GM18858 (cell line): Measurements from ENCODE around the gene GDF9.

ENCODE experiments used
- ATAC-seq: cut with Tn5 transposase; IDR thresholded peaks from one replicate; pipeline ENCODE4 v1.9.1; 2021; ENCODE audit not compliant: unreplicated experiment

The GDF9 gene

GRCh38 chr5:132839426-132840301 is 26.6 kb downstream of the GDF9 start:
- no peak for ATAC-seq

- no peak for ATAC-seq
Measured at GRCh38 chr5:132838516-132839282, 27.6 kb downstream of the GDF9 start.

- no peak for ATAC-seq
Measured at GRCh38 chr5:132837868-132838267, 28.4 kb downstream of the GDF9 start.

- ATAC-seq, result no peak
Measured at GRCh38 chr5:132836852-132837251, 29.4 kb downstream of the GDF9 start.

GRCh38 chr5:132834057-132834456 is 32.2 kb downstream of the GDF9 start:
- no peak for ATAC-seq

- ATAC-seq, result no peak
Measured at GRCh38 chr5:132832612-132833011, 33.7 kb downstream of the GDF9 start.

- no peak for ATAC-seq
Measured at GRCh38 chr5:132831095-132831860, 35.0 kb downstream of the GDF9 start.

GRCh38 chr5:132830436-132831094 is 35.7 kb downstream of the GDF9 start, which contains the start of gene SHROOM1:
SHROOM1 (minus strand) TSS chr5:132830647; CDS start chr5:132826140, 4,507 bp downstream.
- peak; percentile 43 for ATAC-seq

GRCh38 chr5:132829742-132830435 is 36.4 kb downstream of the GDF9 start:
- ATAC-seq, result peak; percentile 65

- no peak for ATAC-seq
Measured at GRCh38 chr5:132828846-132829494, 37.3 kb downstream of the GDF9 start.

GRCh38 chr5:132827943-132828673 is 38.2 kb downstream of the GDF9 start:
- no peak for ATAC-seq

- ATAC-seq, result no peak
Measured at GRCh38 chr5:132826424-132827082, 39.7 kb downstream of the GDF9 start.

- no peak for ATAC-seq
Measured at GRCh38 chr5:132825834-132826391, 40.4 kb downstream of the GDF9 start.

- no peak for ATAC-seq
Measured at GRCh38 chr5:132825033-132825833, 41.0 kb downstream of the GDF9 start.

GRCh38 chr5:132824426-132824825 is 41.8 kb downstream of the GDF9 start:
- no peak for ATAC-seq

GRCh38 chr5:132823481-132824050 is 42.7 kb downstream of the GDF9 start:
- no peak for ATAC-seq
